HG02943 (cell line): Measurements from ENCODE around the gene BACE1-AS.

ENCODE experiments used
- ATAC-seq: cut with Tn5 transposase; IDR thresholded peaks from one replicate; pipeline ENCODE4 v1.9.1; 2021; ENCODE audit warnings: mild to moderate bottlenecking, low read depth, moderate library complexity; ENCODE audit not compliant: unreplicated experiment

BACE1-AS gene

DNA sequence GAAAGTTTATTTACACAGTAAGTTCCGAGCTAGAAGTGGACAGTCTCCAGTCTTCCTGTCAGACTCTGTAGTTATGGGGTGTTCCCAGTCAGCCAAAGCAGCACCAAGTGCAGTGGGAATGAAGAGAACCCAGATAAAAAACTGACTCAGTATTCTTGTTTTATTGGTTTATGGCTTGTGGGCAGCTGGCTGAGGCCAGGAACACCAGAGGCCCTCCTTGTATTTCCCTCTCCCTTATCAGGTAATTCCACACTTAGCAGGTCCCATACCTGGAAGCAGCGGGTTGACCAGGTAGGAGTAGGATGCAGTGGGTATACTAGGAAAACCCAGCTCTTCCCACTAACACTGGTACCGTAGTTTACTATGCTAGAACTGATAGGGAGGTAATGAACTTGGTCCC is 3.5 kb upstream of the BACE1-AS start:
- no peak for ATAC-seq

- no peak for ATAC-seq
Measured at GRCh38 chr11:117289795-117290194, 1.4 kb upstream of the BACE1-AS start.

DNA sequence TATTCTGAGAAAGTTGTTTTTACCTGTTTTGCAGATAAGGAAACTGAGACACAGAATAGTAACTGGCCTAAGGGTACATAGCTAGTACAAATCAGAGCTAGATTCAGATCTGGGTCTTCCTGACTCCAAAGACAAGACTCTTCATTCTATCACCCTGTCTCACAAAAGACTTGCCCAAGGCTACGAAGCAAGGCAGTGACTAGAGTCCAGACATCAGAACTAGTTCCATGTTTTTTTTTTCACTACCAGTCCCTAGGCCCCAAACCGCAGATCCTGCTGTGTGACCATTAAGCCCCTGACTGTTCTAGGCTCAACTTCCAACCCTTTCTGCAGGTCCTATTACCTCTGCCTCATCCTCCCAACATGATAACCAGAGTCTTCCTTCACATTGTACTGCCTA is 1.5 kb downstream of the BACE1-AS start:
- no peak for ATAC-seq

GRCh38 chr11:117295438-117296137 is 4.4 kb downstream of the BACE1-AS start:
- ATAC-seq, result no peak

- no peak for ATAC-seq
Measured at GRCh38 chr11:117296881-117297280, 5.7 kb downstream of the BACE1-AS start.

DNA sequence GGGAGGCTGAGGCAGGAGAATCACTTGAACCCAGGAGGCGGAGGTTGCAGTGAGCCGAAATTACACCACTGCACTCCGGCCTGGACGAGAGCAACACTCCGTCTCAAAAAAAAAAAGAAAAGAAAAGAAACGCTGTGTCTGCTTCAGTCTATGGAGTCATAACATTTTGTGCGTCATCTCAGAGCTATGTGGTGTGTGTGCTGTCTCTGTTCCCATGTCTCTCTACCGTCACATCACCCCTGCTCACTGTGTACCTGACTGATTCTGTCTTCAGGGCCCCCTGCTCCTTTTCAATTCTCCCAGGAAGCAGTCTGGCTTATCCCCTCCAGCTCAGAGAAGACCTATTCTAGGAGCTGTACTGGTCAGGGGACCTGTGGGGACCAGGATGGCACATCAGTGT is 7.0 kb downstream of the BACE1-AS start:
- no peak for ATAC-seq

DNA sequence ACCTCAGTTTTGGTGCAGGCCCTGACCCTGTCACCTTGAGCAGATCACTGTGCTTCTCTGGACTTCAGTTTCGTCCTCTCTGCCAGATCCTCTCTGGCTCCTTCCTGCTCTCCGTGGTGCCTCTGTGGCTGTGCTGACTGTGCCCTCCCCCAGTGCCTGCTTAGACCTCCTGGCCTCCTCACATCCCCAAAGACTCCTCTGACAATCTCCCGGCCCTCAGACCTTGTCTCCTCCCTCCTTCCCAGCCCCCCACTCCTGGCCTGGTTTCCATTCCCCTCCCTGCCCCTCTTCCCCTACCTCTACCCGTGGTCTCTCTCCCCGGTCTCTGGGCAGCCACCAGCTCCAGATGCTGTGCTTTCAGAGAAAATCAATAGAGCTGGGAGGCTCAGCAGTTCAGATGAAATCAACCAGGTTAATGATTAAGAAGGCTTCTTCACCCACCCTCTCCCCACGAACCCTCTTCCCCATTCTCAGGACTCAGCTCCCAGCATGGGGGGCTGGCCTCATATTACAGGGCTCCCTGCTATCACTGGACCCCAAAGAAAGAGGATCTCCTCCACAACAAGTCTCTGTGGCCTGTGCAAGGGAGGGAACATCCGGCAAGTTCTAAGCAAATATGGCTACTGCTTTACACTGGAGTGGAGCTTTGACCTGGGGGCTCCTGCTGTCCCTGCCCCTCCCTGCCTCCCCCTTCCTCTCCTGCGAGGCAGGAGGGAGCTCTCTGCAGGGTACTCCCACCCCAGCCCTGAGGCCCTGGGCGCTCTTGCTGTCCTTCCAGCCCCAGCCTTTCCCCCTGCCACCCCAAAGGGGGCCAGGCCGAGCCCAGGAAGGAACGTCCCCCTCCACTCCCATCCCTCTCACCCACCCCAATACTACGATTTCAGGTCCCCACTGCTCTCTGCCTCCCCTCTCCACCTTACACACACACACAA is 8.5 kb downstream of the BACE1-AS start:
- no peak for ATAC-seq

- no peak for ATAC-seq
Measured at GRCh38 chr11:117300283-117300663, 9.1 kb downstream of the BACE1-AS start.

DNA sequence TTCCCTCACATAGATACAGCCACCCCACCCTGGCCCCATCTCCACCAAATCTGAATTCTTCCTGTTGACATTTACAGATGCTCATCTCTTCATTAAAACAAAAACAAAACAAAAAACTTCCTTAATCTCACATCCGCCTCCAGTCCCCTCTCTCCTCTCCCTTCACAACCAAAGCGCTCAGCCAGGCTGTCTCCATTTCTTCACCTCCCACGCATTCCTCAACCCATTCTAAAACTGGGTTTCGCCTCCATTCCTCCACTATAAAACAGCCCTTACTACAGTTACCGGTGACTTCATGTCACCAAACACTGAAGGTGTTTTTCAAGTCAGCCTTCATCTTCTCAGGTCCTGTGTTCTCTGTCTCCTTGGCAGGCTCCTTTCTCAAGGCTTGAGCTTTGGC is 9.6 kb downstream of the BACE1-AS start:
- no peak for ATAC-seq

DNA sequence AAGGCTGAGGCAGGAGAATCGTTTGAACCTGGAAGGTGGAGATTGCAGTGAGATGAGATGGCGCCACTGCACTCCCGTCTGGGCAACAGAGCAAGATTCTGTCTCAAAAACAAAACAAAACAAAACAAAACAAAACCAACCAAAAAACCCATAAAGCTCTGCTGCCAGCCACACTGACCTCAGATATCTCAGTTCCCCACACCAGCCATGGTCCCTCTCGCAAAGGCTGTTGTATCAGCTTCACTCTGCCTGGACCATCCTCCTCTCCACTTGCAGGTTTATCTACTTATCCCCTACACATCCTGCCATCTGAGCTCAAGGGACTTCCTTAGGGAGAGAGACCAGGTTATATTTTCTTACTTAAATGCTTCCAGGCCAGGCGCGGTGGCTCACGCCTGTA is 11.1 kb downstream of the BACE1-AS start:
- no peak for ATAC-seq

GRCh38 chr11:117303101-117303500 is 12.0 kb downstream of the BACE1-AS start:
- no peak for ATAC-seq

DNA sequence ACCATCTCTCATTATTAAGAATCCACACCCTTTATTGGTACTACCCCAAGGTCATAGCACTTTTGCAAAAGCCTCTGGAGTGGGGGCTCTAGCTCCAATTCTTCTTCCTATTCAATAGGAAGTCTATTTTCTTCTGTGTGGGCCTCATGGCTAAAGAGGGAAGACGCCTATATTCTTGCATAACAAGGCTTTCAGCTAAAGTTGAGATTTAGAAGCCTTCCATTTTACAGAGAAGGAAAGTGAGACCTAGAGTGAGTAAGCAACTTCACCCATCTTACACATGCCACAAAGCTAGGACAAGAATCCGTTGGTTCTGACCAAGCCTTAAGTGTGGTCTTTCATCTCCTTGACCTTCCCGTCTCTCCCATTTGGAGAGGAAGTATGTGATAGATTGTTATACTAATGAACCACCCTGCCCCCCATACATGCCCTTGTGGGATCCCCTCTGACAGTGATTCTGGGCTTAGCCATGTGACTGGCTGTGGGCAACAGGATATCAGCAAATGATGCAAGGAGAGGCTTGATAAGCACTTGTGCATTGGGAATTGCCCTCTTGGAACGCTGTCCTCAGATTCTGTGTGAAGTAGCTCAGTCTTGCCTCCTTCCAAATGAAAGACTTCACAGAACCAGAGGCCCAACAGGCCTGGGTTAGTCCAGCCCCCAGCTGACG is 12.6 kb downstream of the BACE1-AS start:
- ATAC-seq, result no peak

DNA sequence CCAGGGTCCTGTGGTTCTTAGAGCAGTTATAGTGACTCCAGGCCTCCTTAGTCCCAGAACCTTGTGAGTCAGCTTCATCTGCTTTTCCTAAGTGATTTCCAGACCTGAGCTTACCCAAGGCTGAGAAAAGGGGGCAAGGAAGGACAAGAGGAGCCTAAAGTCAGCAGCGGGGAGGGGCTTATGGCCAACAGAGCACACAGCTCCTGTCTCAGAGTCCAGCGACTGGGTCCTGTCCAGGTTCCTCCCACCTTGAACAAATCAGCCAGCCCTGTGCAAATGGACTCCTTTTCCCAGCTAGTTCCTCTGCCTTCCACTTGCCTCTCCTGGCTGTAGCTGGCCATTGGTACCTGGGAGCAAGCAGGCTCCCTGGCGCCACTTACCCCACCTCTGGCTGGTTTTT is 14.0 kb downstream of the BACE1-AS start:
- ATAC-seq, result no peak

DNA sequence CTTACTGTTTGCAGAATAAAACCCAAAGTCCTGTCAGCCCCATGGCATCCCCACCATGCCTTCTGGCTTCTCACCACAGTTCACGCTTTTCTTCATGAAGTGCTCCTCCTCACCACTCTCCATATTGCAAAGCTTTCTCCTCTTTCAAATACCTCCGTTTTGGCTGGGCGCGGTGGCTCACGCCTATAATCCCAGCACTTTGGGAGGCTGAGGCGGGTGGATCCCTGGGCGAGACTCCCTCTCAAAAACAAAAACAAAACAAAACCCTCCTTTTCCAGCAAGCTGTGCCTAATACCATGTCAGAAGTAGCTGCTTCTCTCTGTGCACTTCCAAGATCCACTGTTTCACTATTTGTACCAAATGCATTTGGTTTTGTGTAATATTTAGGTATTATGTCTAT is 18.2 kb downstream of the BACE1-AS start:
- ATAC-seq, result no peak

DNA sequence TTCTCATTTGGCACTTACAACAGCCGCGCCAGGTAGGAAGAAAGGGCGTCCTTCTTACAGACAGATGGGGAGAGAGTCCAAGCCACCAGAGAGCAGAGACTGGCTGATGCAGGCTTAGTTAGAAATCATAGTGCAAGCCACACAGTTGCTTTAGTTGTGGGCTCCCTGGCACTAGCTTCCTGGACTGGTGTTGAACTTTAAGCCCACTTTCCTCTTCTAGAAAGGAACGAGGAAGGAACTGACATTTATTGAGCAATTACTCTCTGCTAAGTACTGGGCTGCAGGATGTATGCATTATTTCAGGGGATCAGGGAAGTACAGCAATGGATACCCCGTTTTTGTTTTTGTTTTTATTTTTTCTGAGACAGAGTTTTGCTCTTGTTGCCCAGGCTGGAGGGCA is 21.9 kb downstream of the BACE1-AS start:
- no peak for ATAC-seq

GRCh38 chr11:117313828-117314768 is 23.0 kb downstream of the BACE1-AS start:
- ATAC-seq, result no peak

DNA sequence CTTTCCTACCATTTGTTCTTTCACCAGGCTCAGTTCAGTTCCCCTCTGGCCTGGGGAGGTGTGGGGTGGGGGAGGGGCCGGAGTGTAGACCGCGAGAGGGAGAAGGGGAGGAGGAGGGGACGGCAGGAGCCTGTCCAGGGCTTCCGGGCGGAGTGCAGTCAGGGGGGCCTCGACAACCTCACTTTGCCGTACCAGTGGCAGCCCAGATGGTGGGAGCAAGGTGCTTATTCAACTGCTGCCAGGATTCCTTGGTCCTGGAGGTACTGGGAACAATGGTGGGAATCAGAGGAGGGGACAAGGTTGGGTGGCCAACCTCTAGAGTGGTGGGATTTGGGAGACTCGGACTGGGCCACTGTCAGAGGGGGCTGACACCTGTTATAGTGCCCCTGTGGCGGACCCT is 23.7 kb downstream of the BACE1-AS start:
- ATAC-seq, result no peak

GRCh38 chr11:117315285-117316196 is 24.4 kb downstream of the BACE1-AS start:
- ATAC-seq, result no peak
